ENCODE results near the gene PRPS1L1. TPM values are rescaled to one million over a fixed set of nuclear protein-coding genes. Genes with fewer than 3 reads are reported as not detected.

The PRPS1L1 gene
- total and polyA plus RNA-seq, 12 donors = not detected

- no peak for TF ChIP-seq CTCF (IDR thresholded peaks at IDR 0.05)
- no peaks in the 10 kb centered on the region for H3K27me3 ChIP-seq
- ATAC-seq (no peak), DNase-seq (no peak)
- no peak overlapping the region for H3K4me3 ChIP-seq
- H3K4me1 ChIP-seq = peaks cover 0 to 6% (median 0%) of the 10 kb centered on the region in 9 donors
- H3K27ac ChIP-seq = no peak overlapping the region
- H3K9me3 ChIP-seq = peaks cover 0 to 12% (median 0%) of the 10 kb centered on the region in 11 donors
- 90 to 96% methylated on average over 2 of the region's 2 CpGs for WGBS, 2 donors
- H3K36me3 ChIP-seq = no peaks in the 10 kb centered on the region
- intact Hi-C loops (cut with DNase I) = loop anchor here in 1 of 10 donors (10.0 kb wide), 1 partner anchor 346 kb away; no protein-coding TSS in a partner anchor
These were observed 29.0 kb downstream of the PRPS1L1 start for GRCh38 chr7:17998692-17999091.

GRCh38 chr7:17996442-17997223, 31.0 kb downstream of the PRPS1L1 start:
- Histone ChIP-seq H3K4me3 (no peak overlapping the region), H3K4me1 (peaks cover 0 to 6% (median 0%) of the 10 kb centered on the region in 9 donors), H3K36me3 (no peaks in the 10 kb centered on the region), H3K9me3 (peaks cover 0 to 12% (median 0%) of the 10 kb centered on the region in 11 donors), H3K27ac (peak overlapping the region in 2 of 10 donors; percentile 2 to 39), H3K27me3 (no peaks in the 10 kb centered on the region)
- intact Hi-C loops (cut with DNase I) = loop anchor here in 1 of 10 donors (10.0 kb wide), 1 partner anchor 348 kb away; no protein-coding TSS in a partner anchor
- TF ChIP-seq CTCF (IDR thresholded peaks at IDR 0.05) = no peak
- WGBS, 2 donors = 2 to 18% methylated on average over 1 of the region's 1 CpG
- peak in 5 of 8 donors; percentile 53 to 71 (median 64) for ATAC-seq
- no peak for DNase-seq

- WGBS, 2 donors = 80 to 82% methylated on average over 2 of the region's 2 CpGs
- H3K27ac ChIP-seq = peak overlapping the region in 1 of 10 donors; percentile 2
- H3K4me1 ChIP-seq = peaks cover 0 to 6% (median 0%) of the 10 kb centered on the region in 9 donors
- intact Hi-C loops (cut with DNase I) = loop anchor here in 1 of 10 donors (10.0 kb wide), 1 partner anchor 349 kb away; no protein-coding TSS in a partner anchor
- no peak for TF ChIP-seq CTCF (IDR thresholded peaks at IDR 0.05)
- H3K9me3 ChIP-seq = peaks cover 0 to 12% (median 0%) of the 10 kb centered on the region in 11 donors
- no peaks in the 10 kb centered on the region for H3K27me3 ChIP-seq
- ATAC-seq (no peak), DNase-seq (no peak)
- H3K4me3 ChIP-seq = no peak overlapping the region
- H3K36me3 ChIP-seq = no peaks in the 10 kb centered on the region
These were observed 31.6 kb downstream of the PRPS1L1 start for GRCh38 chr7:17996040-17996439.

- Histone ChIP-seq H3K36me3 (no peaks in the 10 kb centered on the region), H3K27ac (no peak overlapping the region), H3K9me3 (peaks cover 0 to 9% (median 0%) of the 10 kb centered on the region in 11 donors), H3K27me3 (no peaks in the 10 kb centered on the region), H3K4me1 (peaks cover 0 to 6% (median 0%) of the 10 kb centered on the region in 9 donors), H3K4me3 (no peak overlapping the region)
- WGBS, 2 donors = 73 to 80% methylated on average over 5 of the region's 5 CpGs
- DNase-seq (no peak), ATAC-seq (no peak)
- intact Hi-C loops (cut with DNase I) = loop anchor here in 1 of 10 donors (10.0 kb wide), 1 partner anchor 351 kb away; no protein-coding TSS in a partner anchor
- TF ChIP-seq CTCF (IDR thresholded peaks at IDR 0.05) = no peak
These were observed 33.4 kb downstream of the PRPS1L1 start for GRCh38 chr7:17994079-17994850.
